Kidney epithelial cell (primary cell): ENCODE data around the gene KATNA1. TPM values are rescaled to one million over a fixed set of nuclear protein-coding genes. Genes with fewer than 3 reads are reported as not detected.

Source experiments
- DNase-seq: peaks from one replicate; pipeline ENCODE4 v3.0.0-alpha.2; 2010; ENCODE audit warnings: low read depth
- H3K27me3 ChIP-seq: 2 replicates; pipeline ENCODE4 v1.6.0; 2011; ENCODE audit warnings: low read length; ENCODE audit not compliant: control insufficient read depth, insufficient read depth
- H3K36me3 ChIP-seq: 2 replicates; pipeline ENCODE4 v1.5.1; 2011; ENCODE audit warnings: low read length; ENCODE audit not compliant: control insufficient read depth, insufficient read depth
- H3K4me3 ChIP-seq: 2 replicates; pipeline ENCODE4 v1.5.1; 2011; ENCODE audit warnings: low read depth, mild to moderate bottlenecking, control low read depth, low read length
- total RNA-seq: library from RNA; depleted of rRNA; stranded (reverse); fragments of >200 nt; gene quantifications from 2 replicates; pipeline ENCODE4 v1.2.3, GENCODE V29; 2015
- TF ChIP-seq, protein P1 (sequence below): IDR thresholded peaks from 2 replicates; pipeline ENCODE4 v1.5.1; 2011; ENCODE audit warnings: mild to moderate bottlenecking, moderate library complexity, low read length, control low read depth, inconsistent platforms; ENCODE audit not compliant: insufficient read depth, poor library complexity, severe bottlenecking

The KATNA1 gene
- total RNA-seq, 1 donor from 2014 or later: 16.7 TPM

DNA sequence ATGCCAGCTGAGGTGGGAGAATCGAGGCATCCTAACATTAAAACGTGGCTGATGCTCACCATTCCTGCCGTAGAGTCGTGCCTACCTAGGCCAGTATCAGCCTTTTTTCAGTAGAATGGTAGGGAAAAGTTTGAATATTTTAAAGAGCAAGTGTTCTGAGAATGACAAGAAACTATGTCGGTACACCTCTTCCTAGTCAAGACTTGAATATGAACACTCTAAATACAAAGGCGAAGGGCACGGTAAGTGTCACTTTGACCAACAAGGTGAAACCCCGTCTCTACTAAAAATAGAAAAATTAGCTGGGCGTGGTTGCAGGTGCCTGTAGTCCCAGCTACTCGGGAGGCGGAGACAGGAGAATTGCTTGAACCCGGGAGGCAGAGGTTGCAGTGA, 81.3 kb downstream of the KATNA1 start:
- no peak for DNase-seq
- TF ChIP-seq, protein P1, sequence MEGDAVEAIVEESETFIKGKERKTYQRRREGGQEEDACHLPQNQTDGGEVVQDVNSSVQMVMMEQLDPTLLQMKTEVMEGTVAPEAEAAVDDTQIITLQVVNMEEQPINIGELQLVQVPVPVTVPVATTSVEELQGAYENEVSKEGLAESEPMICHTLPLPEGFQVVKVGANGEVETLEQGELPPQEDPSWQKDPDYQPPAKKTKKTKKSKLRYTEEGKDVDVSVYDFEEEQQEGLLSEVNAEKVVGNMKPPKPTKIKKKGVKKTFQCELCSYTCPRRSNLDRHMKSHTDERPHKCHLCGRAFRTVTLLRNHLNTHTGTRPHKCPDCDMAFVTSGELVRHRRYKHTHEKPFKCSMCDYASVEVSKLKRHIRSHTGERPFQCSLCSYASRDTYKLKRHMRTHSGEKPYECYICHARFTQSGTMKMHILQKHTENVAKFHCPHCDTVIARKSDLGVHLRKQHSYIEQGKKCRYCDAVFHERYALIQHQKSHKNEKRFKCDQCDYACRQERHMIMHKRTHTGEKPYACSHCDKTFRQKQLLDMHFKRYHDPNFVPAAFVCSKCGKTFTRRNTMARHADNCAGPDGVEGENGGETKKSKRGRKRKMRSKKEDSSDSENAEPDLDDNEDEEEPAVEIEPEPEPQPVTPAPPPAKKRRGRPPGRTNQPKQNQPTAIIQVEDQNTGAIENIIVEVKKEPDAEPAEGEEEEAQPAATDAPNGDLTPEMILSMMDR: no peak
- H3K4me3 ChIP-seq: peak overlapping the region; percentile 91
- H3K36me3 ChIP-seq: no peaks in the 10 kb centered on the region
- no peaks in the 10 kb centered on the region for H3K27me3 ChIP-seq

DNA sequence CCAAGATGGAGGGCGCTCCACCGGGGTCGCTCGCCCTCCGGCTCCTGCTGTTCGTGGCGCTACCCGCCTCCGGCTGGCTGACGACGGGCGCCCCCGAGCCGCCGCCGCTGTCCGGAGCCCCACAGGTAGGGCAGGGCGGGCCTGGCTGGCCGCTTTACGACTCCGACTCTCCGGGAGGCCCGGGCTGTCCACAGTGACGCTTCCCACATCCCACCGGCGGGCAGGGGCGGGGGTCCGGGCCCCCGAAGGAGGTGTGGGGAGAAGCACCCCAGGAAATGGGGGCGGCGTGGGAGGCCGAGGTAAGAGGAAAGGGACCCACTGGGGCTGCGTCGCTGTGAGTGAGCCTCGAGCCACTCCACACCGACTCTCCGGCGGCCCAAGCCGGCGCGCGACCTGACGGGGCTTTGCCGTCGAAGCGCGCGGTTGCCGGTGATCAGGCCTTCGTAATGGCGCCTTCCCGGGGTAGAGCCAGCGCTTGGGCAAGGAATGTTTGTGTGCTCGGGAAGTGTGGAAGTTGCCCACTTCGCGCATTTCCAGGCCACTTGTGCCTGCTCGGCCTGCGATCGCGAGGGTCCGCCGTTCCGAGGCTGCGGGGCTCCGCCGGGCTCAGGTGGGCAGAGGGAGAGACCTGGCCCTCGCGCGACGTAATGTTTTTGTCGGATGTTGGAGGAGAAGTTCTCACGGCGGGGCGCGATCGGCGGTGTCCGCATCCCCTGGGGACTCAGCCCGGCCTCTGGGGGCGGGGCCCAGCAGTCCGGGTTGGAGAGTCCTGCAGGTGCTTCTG, 81.9 kb downstream of the KATNA1 start:
- no peak for DNase-seq

DNA sequence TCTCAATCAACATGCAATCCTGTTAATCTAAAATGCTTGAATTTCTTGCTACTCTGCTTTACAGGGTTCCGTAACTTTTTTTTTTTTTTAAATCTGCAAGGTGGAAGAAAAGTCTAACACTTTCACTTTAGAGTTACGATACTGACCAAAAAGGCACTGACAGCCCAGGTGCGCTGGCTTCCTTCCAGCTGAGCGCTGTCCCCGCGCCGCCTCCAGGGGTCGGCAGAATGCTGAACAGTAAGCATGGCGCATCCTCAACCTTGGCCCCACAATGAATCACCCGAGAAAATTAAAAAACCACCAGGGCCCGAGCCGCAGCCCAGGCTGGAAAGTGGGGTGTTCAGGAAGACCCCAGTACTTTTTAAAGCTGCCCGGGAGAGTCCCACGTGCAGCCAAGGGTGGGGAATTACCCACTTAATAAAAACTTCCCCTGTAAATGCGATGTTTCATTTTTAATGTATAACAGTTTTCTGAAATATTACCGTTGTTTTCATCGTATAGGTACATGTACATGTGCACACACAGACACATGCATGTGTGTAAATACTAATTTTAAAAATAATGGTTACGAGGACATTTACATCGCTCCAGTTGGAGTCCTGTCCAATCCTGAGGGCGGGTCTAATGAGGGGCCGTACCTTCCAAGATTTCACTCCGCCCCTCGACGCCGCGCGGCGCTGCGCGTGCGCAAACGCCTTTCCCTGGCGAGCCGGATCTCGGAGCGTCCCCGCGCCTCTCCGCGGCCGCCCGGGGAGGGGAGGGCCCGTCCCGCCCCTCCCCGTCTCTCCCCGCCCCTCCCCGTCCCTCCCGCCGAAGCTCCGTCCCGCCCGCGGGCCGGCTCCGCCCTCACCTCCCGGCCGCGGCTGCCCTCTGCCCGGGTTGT, 82.7 kb downstream of the KATNA1 start, which contains the start of gene GINM1:
TSS of gene GINM1 (plus strand) at position 849 of the 883 bp plus-strand sequence. CDS start 40 bp downstream, outside the sequence.
- DNase-seq: peak; percentile 59
- Histone ChIP-seq H3K27me3 (no peaks in the 10 kb centered on the region), H3K36me3 (no peaks in the 10 kb centered on the region), H3K4me3 (peak within 1 kb of the TSS; percentile 91)
- TF ChIP-seq, protein P1: peak; percentile 89

More for the DNA sequence above, 81.9 kb downstream of the KATNA1 start:
- peak overlapping the region; percentile 91 for H3K4me3 ChIP-seq
- no peaks in the 10 kb centered on the region for H3K36me3 ChIP-seq
- TF ChIP-seq, protein P1: no peak
- H3K27me3 ChIP-seq: no peaks in the 10 kb centered on the region

DNA sequence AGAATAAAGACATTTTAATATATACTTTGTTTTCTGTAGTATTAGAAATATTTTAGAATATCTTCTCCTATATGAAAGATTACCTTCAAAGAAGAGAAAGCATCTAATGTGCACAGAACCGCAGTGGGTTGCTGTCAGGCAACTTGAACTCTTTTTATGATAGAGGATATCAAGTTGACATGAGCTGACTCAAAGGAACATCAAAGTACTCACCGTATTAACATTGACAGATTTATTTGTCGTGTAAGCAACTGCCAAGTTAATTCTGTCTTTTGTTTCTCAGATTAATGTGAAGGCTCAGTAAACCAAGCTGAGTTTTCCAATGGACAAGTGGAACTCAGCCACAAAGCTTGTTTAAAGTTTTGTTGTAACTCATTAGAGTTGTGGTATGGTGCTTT, 84.6 kb downstream of the KATNA1 start:
- DNase-seq: no peak
- TF ChIP-seq, protein P1: no peak
- H3K36me3 ChIP-seq: no peaks in the 10 kb centered on the region

DNA sequence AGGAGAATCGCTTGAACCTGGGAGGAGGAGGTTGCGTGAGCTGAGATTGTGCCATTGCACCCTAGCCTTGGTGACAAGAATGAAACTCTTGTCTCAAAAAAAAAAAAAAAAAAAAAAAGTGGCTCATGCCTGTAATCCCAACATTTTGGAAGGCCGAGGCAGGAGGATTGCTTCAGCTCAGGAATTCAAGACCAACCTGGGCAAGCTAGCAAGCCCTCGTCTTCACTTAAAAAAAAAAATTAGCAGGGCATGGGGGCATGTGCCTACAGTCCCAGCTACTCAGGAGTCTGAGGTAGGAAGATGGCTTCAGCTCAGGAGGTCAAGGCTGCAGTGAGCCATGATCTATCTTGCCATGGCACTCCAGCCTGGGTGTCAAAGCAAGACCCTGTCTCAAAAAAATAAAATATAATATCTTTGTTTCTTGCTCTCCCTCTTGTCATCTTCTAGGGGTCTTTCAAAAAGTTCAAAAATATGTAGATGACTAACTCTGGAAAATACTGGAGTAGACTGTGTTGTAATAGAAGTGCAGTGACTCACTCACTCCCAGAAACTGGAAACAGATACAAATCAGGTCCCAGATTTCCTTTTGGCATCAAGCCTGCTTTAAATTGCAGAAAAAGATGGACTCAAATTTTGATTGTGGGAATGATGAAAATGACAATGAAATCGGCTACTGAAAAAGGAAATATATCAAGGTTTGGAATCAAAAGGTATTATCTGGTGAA, 85.1 kb downstream of the KATNA1 start:
- Histone ChIP-seq H3K4me3 (no peak overlapping the region), H3K36me3 (no peaks in the 10 kb centered on the region), H3K27me3 (no peaks in the 10 kb centered on the region)
- TF ChIP-seq, protein P1: no peak
- DNase-seq: peak; percentile 35

More for the DNA sequence above, 84.6 kb downstream of the KATNA1 start:
- Histone ChIP-seq H3K27me3 (no peaks in the 10 kb centered on the region), H3K4me3 (no peak overlapping the region)
